ENCODE data around the gene INPP5F. TPM values are rescaled to one million over a fixed set of nuclear protein-coding genes. Genes with fewer than 3 reads are reported as not detected.

The INPP5F gene
- polyA plus RNA-seq, 1 experiment, result 4.1 TPM

DNA sequence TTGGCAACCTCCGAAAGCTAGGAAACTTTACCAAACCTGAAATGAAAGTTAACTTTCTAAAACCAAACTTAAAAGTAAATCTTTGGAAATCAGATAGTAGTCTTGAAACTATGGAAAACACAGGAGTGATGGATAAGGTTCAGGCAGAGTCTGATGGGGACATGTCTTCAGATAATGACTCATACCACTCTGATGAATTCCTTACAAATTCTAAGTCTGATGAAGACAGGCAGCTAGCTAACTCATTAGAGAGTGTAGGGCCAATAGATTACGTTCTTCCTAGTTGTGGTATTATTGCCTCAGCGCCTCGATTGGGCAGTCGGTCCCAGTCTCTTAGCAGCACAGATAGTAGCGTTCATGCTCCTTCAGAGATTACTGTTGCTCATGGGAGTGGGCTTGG, 100.9 kb downstream of the INPP5F start:
- TF ChIP-seq, protein P1, sequence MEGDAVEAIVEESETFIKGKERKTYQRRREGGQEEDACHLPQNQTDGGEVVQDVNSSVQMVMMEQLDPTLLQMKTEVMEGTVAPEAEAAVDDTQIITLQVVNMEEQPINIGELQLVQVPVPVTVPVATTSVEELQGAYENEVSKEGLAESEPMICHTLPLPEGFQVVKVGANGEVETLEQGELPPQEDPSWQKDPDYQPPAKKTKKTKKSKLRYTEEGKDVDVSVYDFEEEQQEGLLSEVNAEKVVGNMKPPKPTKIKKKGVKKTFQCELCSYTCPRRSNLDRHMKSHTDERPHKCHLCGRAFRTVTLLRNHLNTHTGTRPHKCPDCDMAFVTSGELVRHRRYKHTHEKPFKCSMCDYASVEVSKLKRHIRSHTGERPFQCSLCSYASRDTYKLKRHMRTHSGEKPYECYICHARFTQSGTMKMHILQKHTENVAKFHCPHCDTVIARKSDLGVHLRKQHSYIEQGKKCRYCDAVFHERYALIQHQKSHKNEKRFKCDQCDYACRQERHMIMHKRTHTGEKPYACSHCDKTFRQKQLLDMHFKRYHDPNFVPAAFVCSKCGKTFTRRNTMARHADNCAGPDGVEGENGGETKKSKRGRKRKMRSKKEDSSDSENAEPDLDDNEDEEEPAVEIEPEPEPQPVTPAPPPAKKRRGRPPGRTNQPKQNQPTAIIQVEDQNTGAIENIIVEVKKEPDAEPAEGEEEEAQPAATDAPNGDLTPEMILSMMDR (IDR thresholded peaks at IDR 0.05; ENCODE audit: insufficient read depth, low read depth, low read length), result no peak
- Histone ChIP-seq H3K27me3 (ENCODE audit: control insufficient read depth, insufficient read depth, low read length) (no peaks in the 10 kb centered on the region), H3K36me3 (ENCODE audit: control insufficient read depth, insufficient read depth, low read length) (peaks cover 5% of the 10 kb centered on the region; the same call in 1 of the 2 replicates), H3K4me3 (ENCODE audit: low read depth, low read length) (no peak overlapping the region)
- ChIA-PET POLR2A (no interaction called here), CTCF (no interaction called here)
- no peak for DNase-seq (ENCODE audit: low read depth)

DNA sequence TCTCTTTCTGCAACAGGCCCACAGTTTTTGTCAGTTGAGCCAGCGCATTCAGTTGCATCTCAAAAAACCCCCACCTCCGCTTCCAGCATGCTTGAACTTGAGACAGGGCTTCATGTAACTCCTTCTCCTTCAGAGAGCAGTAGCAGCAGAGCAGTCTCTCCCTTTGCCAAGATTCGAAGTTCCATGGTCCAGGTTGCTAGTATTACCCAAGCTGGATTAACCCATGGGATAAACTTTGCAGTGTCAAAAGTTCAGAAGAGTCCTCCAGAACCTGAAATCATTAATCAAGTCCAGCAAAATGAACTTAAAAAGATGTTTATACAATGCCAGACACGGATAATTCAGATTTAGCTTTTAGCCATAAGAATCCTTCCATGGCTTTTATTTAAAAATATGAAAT, 101.6 kb downstream of the INPP5F start:
- H3K27me3 ChIP-seq (ENCODE audit: control insufficient read depth, insufficient read depth, low read length), result no peaks in the 10 kb centered on the region
- H3K36me3 ChIP-seq (ENCODE audit: control insufficient read depth, insufficient read depth, low read length), result peaks cover 5% of the 10 kb centered on the region
- DNase-seq (ENCODE audit: low read depth), result no peak
- TF ChIP-seq, protein P1 (IDR thresholded peaks at IDR 0.05; ENCODE audit: insufficient read depth, low read depth, low read length), result no peak
- ChIA-PET CTCF (interaction anchor here (1.0 kb wide), 1 partner anchor 15 kb away, joined by 3 read pairs; no protein-coding TSS in a partner anchor), POLR2A (no interaction called here)
- no peak overlapping the region for H3K4me3 ChIP-seq (ENCODE audit: low read depth, low read length)

DNA sequence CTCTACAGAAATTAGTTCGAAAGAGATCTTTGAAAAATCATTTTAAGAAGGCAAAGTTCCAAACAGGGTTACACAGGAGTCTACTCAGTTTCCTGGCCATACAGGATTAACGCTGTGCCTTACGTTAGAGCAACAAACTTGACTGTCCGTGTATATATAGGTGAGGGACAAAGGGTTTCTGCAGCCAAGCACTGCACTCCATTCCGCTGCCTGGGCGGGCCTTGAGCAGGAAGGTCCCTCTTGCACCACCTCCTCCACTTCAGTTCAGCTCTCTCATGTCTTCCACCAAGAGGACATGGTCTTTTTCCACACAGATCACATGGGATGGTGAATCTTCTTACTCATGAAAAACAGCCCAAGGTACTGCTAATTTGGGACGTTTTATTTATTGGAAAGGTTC, 103.6 kb downstream of the INPP5F start:
- peaks cover 11% of the 10 kb centered on the region for H3K36me3 ChIP-seq (ENCODE audit: control insufficient read depth, insufficient read depth, low read length)
- POLR2A ChIA-PET, result no interaction called here
- H3K27me3 ChIP-seq (ENCODE audit: control insufficient read depth, insufficient read depth, low read length), result no peaks in the 10 kb centered on the region
- no peak for DNase-seq (ENCODE audit: low read depth)
- TF ChIP-seq, protein P1 (IDR thresholded peaks at IDR 0.05; ENCODE audit: insufficient read depth, low read depth, low read length), result no peak
- no peak overlapping the region for H3K4me3 ChIP-seq (ENCODE audit: low read depth, low read length)
- CTCF ChIA-PET, result interaction anchor here (0.9 to 1.2 kb wide), 2 partner anchors 30 to 79 kb away, joined by 5 to 6 read pairs; no protein-coding TSS in a partner anchor

DNA sequence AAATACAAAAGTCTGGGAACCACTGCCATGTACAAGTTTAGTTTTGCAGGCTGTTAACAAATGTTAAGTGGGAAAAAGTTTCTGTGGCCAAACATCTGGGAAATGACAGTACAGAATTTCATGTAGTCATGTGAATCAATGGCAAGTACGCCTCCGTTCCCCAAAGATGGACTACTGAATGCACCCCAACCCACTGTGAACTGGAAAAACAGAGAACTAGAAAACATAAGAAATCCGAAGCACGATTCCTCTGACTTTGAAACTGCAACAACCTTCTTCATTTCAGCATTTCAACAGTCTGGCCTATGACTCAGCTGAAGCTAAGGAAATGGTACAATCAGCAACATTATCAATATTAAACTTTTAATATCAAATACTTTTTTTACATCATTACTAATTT, 105.0 kb downstream of the INPP5F start:
- no peak for DNase-seq (ENCODE audit: low read depth)
- H3K4me3 ChIP-seq (ENCODE audit: low read depth, low read length), result no peak overlapping the region
- TF ChIP-seq, protein P1 (IDR thresholded peaks at IDR 0.05; ENCODE audit: insufficient read depth, low read depth, low read length), result no peak
- H3K36me3 ChIP-seq (ENCODE audit: control insufficient read depth, insufficient read depth, low read length), result peaks cover 14% of the 10 kb centered on the region
- ChIA-PET CTCF (interaction anchor here (1.0 to 1.8 kb wide), 3 partner anchors 10 to 80 kb away, joined by 3 to 5 read pairs (median 3); no protein-coding TSS in a partner anchor), POLR2A (no interaction called here)
- no peaks in the 10 kb centered on the region for H3K27me3 ChIP-seq (ENCODE audit: control insufficient read depth, insufficient read depth, low read length)

DNA sequence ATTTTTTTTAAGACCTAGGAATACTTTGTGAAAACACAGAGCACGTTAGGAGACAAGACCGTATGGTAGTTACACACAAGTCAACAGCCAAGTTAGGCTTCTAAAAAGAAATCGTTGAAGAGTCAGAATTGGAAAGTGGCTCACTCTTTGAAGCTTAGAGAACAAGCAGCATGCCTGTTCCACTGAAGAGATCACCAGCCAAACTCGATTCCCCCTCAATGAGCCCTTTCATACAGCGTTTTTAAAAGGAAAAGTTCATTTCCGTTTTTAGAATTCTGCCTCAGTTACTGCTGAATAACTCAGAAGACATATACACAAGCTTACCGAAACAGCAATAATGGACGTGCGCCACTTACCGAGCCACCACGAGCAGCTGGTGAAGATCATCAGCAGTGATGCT, 105.8 kb downstream of the INPP5F start:
- TF ChIP-seq, protein P1 (IDR thresholded peaks at IDR 0.05; ENCODE audit: insufficient read depth, low read depth, low read length), result no peak
- POLR2A ChIA-PET, result no interaction called here
- peaks cover 16% of the 10 kb centered on the region for H3K36me3 ChIP-seq (ENCODE audit: control insufficient read depth, insufficient read depth, low read length)
- no peaks in the 10 kb centered on the region for H3K27me3 ChIP-seq (ENCODE audit: control insufficient read depth, insufficient read depth, low read length)
- no peak overlapping the region for H3K4me3 ChIP-seq (ENCODE audit: low read depth, low read length)
- no peak for DNase-seq (ENCODE audit: low read depth)
- CTCF ChIA-PET, result interaction anchor here (1.0 to 1.8 kb wide), 3 partner anchors 9 to 81 kb away, joined by 3 to 5 read pairs (median 3); no protein-coding TSS in a partner anchor
